ENCODE data around the gene GSDME.
"Not testable (repeated sequence)": the region's sequence is repeated elsewhere in the genome, so short reads cannot be mapped to it uniquely, and the experiment has no call there.

GSDME gene

GRCh38 chr7:24757353-24758275 lies at the start of gene GSDME:
GSDME (minus strand) TSS chr7:24757464; CDS start chr7:24749774, 7,690 bp downstream.
- peak in 1 of 2 donors; percentile 7 for DNase-seq

GRCh38 chr7:24802300-24802699 lies 45.0 kb upstream of the GSDME start:
- DNase-seq, result no peak

GRCh38 chr7:24801883-24802282 lies 44.6 kb upstream of the GSDME start:
- DNase-seq, result no peak

- no peak for DNase-seq
Observed at GRCh38 chr7:24800667-24801066, 43.4 kb upstream of the GSDME start.

GRCh38 chr7:24800073-24800472 lies 42.8 kb upstream of the GSDME start:
- no peak for DNase-seq

- DNase-seq, result no peak
Observed at GRCh38 chr7:24799506-24799905, 42.2 kb upstream of the GSDME start.

GRCh38 chr7:24798261-24798660 lies 41.0 kb upstream of the GSDME start:
- DNase-seq, result no peak

- DNase-seq, result no peak
Observed at GRCh38 chr7:24797270-24797669, 40.0 kb upstream of the GSDME start.

- DNase-seq, result no peak
Observed at GRCh38 chr7:24795407-24795767, 38.1 kb upstream of the GSDME start.

GRCh38 chr7:24794751-24795406 lies 37.6 kb upstream of the GSDME start:
- DNase-seq, result not testable (repeated sequence)

GRCh38 chr7:24793982-24794648 lies 36.9 kb upstream of the GSDME start:
- DNase-seq, result no peak

- no peak for DNase-seq
Observed at GRCh38 chr7:24788961-24789576, 31.8 kb upstream of the GSDME start.

GRCh38 chr7:24788075-24788474 lies 30.8 kb upstream of the GSDME start:
- no peak for DNase-seq

- DNase-seq, result peak in 1 of 2 donors; percentile 75
Observed at GRCh38 chr7:24786941-24787340, 29.7 kb upstream of the GSDME start.

GRCh38 chr7:24786306-24786705 lies 29.0 kb upstream of the GSDME start:
- DNase-seq, result peak in 1 of 2 donors; percentile 37

- no peak for DNase-seq
Observed at GRCh38 chr7:24784277-24784676, 27.0 kb upstream of the GSDME start.

GRCh38 chr7:24783698-24784097 lies 26.4 kb upstream of the GSDME start:
- DNase-seq, result no peak

- peak in 1 of 2 donors; percentile 43 for DNase-seq
Observed at GRCh38 chr7:24781106-24781505, 23.8 kb upstream of the GSDME start.

- no peak for DNase-seq
Observed at GRCh38 chr7:24779283-24779655, 22.0 kb upstream of the GSDME start.

GRCh38 chr7:24778543-24779282 lies 21.4 kb upstream of the GSDME start:
- DNase-seq, result peak in 1 of 2 donors; percentile 54

GRCh38 chr7:24777806-24778205 lies 20.5 kb upstream of the GSDME start:
- DNase-seq, result no peak

- DNase-seq, result no peak
Observed at GRCh38 chr7:24773646-24774045, 16.4 kb upstream of the GSDME start.

Data from CD4-positive, alpha-beta T cell treated with Interleukin-4 for 1 hour (primary cell).